SU-DHL-6 (cell line): ENCODE results near the gene SLC4A8.

Experiments used
- CTCF ChIP-seq: fragments of 200-600 bp; sonication (generic); IDR thresholded peaks from one replicate; pipeline ENCODE4 v1.5.1; 2017; ENCODE audit warnings: antibody characterized with exemption, mild to moderate bottlenecking, low read length, moderate library complexity; ENCODE audit not compliant: insufficient read depth, poor library complexity, severe bottlenecking
- EZH2phosphoT487 ChIP-seq: fragments of 200-600 bp; sonication (generic), shearing (Covaris generic); conservative IDR thresholded peaks from 2 replicates; pipeline ENCODE4 v1.6.1; 2018; ENCODE audit warnings: mild to moderate bottlenecking, antibody characterized with exemption, low read length, moderate library complexity, mixed read lengths

- TF ChIP-seq CTCF, result no peak
- TF ChIP-seq EZH2phosphoT487, result no peak
Measured at GRCh38 chr12:51448618-51449256, 24.1 kb downstream of the SLC4A8 start.
